NT2/D1 (cell line): ENCODE measurements around the gene FAM174B.

Source experiments
- SUZ12 ChIP-seq: IDR thresholded peaks from 2 replicates; pipeline ENCODE4 v1.6.1; 2011; ENCODE audit not compliant: insufficient read length, insufficient read depth; ENCODE audit errors: extremely low read depth
- YY1 ChIP-seq: IDR thresholded peaks from 2 replicates; pipeline ENCODE4 v1.6.1; 2011; ENCODE audit not compliant: insufficient read length, insufficient read depth
- ZNF274 ChIP-seq: IDR thresholded peaks from 2 replicates; pipeline ENCODE4 v1.6.1; 2011; ENCODE audit warnings: mild to moderate bottlenecking, low read depth, low read length

DNA sequence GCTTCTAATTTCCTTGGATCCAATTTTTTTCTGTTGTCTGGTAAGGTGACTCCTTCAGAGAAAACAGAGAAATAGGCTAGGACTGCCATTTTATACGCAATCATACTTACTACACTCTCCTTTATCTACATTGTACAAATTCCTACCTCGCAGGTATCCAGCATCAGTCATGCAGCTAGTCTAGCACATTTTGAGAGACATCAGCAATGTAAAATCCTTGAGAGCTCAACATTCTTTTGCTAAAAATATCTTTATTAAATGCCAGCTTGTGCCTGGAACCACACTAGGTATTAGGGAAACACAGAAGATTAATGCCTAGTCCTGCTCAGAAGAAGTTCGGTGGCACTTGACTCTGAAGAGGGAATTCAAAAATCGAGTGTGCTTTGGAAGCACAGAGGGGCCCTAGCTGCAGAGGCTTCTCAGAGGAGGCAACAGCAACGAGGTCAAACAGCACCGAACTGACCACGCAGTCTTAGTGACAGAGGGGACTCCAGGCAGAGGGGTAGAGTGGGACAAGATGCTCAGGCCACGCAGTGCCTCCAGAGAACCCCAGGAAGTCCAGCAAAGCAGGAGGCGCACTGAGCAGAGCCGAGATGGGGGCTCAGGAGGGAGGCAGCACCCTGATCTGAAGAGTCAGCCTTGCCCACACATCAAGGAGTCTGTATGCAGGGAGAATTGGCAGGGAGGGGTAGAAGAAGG, 3.5 kb downstream of the FAM174B start:
- no peak for TF ChIP-seq SUZ12
- TF ChIP-seq ZNF274 = no peak
- TF ChIP-seq YY1 = no peak
